Trophoblast cell (in vitro differentiated cells and primary cell): ENCODE data around the gene PERM1.
A peak's percentile ranks its signal among the peaks of the same experiment; 100 is the strongest.
"Not testable (repeated sequence)": the region's sequence is repeated elsewhere in the genome, so short reads cannot be mapped to it uniquely, and the experiment has no call there.

Source experiments
- DNase-seq, 2 donors: peaks; one replicate each; pipeline ENCODE4 v3.0.0-alpha.2; 2016
- H2AFZ ChIP-seq: 2 replicates; pipeline ENCODE4 v1.6.1; 2013; ENCODE audit warnings: low read length, moderate library complexity, mild to moderate bottlenecking; ENCODE audit not compliant: insufficient read depth, poor library complexity
- H2AK5ac ChIP-seq: 2 replicates; pipeline ENCODE4 v1.6.1; 2013; ENCODE audit warnings: mild to moderate bottlenecking, low read length
- H2BK120ac ChIP-seq: 2 replicates; pipeline ENCODE4 v1.6.1; 2013; ENCODE audit warnings: low read length, mild to moderate bottlenecking, moderate library complexity; ENCODE audit not compliant: insufficient read depth, poor library complexity
- H2BK12ac ChIP-seq: 2 replicates; pipeline ENCODE4 v1.6.1; 2013; ENCODE audit warnings: mild to moderate bottlenecking, low read length, moderate library complexity
- H2BK5ac ChIP-seq: 2 replicates; pipeline ENCODE4 v1.6.1; 2013; ENCODE audit warnings: low read length, low read depth, moderate library complexity, mild to moderate bottlenecking; ENCODE audit not compliant: poor library complexity
- H3K14ac ChIP-seq: 2 replicates; pipeline ENCODE4 v1.6.1; 2013; ENCODE audit warnings: mild to moderate bottlenecking, low read length
- H3K18ac ChIP-seq: 2 replicates; pipeline ENCODE4 v1.6.1; 2013; ENCODE audit warnings: mild to moderate bottlenecking, low read length
- H3K23ac ChIP-seq: 2 replicates; pipeline ENCODE4 v1.6.1; 2013; ENCODE audit warnings: low read length
- H3K27ac ChIP-seq: 2 replicates; pipeline ENCODE4 v1.5.1; 2013; ENCODE audit warnings: low read depth, mild to moderate bottlenecking, inconsistent platforms, low read length, moderate library complexity
- H3K27me3 ChIP-seq: 2 replicates; pipeline ENCODE4 v1.6.1; 2013; ENCODE audit warnings: inconsistent platforms, mild to moderate bottlenecking, low read length, moderate library complexity; ENCODE audit not compliant: insufficient read depth
- H3K36me3 ChIP-seq, 2 experiments: 1 replicate in 1 of 2; 2 replicates in 1 of 2; pipeline ENCODE4 v1.6.1; 2013; ENCODE audit warnings: low read length in 2 of 2, mild to moderate bottlenecking in 2 of 2, moderate library complexity in 1 of 2; ENCODE audit not compliant: insufficient read depth in 2 of 2, control insufficient read depth in 1 of 2
- H3K4ac ChIP-seq: 2 replicates; pipeline ENCODE4 v1.6.1; 2013; ENCODE audit warnings: low read depth, mild to moderate bottlenecking, low read length, moderate library complexity
- H3K4me1 ChIP-seq, 2 experiments: 1 replicate in 1 of 2; 2 replicates in 1 of 2; pipeline ENCODE4 v1.6.1; 2013; ENCODE audit warnings: low read length in 2 of 2, mild to moderate bottlenecking in 2 of 2, moderate library complexity in 1 of 2; ENCODE audit not compliant: insufficient read depth in 2 of 2, control insufficient read depth in 1 of 2
- H3K4me2 ChIP-seq: 2 replicates; pipeline ENCODE4 v1.6.1; 2013; ENCODE audit warnings: inconsistent platforms, mild to moderate bottlenecking, low read length, moderate library complexity
- H3K4me3 ChIP-seq: 2 replicates; pipeline ENCODE4 v1.5.1; 2013; ENCODE audit warnings: mild to moderate bottlenecking, low read depth, low read length, inconsistent platforms
- H3K79me1 ChIP-seq: one replicate; pipeline ENCODE4 v1.6.1; 2013; ENCODE audit warnings: low read length
- H3K79me2 ChIP-seq: 2 replicates; pipeline ENCODE4 v1.6.1; 2013; ENCODE audit warnings: low read length, mild to moderate bottlenecking; ENCODE audit not compliant: control insufficient read depth, insufficient read depth, poor library complexity
- H3K9ac ChIP-seq: 2 replicates; pipeline ENCODE4 v1.6.1; 2013; ENCODE audit warnings: mild to moderate bottlenecking, low read length
- H3K9me3 ChIP-seq: 2 replicates; pipeline ENCODE4 v1.6.1; 2013; ENCODE audit warnings: low read depth, mild to moderate bottlenecking, control low read depth, inconsistent platforms, low read length; ENCODE audit not compliant: insufficient read depth
- H4K12ac ChIP-seq: 2 replicates; pipeline ENCODE4 v1.6.1; 2013; ENCODE audit warnings: low read depth, mild to moderate bottlenecking, low read length, moderate library complexity
- H4K8ac ChIP-seq: 2 replicates; pipeline ENCODE4 v1.6.1; 2013; ENCODE audit warnings: low read depth, mild to moderate bottlenecking, low read length, moderate library complexity
- H4K91ac ChIP-seq: one replicate; pipeline ENCODE4 v1.6.1; 2013; ENCODE audit warnings: low read depth, mild to moderate bottlenecking, low read length, moderate library complexity
- WGBS: extraction: QIAGEN DNeasy Blood & Tissue Kit; methylation state at CpG from one replicate; pipeline ENCODE4 v1.1.7; 2013; ENCODE audit warnings: missing lambda C conversion rate; ENCODE audit not compliant: insufficient read length, insufficient coverage; ENCODE audit errors: extremely low coverage; 5-methylcytosine and 5-hydroxymethylcytosine counted together

The PERM1 gene

GRCh38 chr1:991275-991674 lies 9.4 kb upstream of the PERM1 start:
- H3K79me1 ChIP-seq, H3K14ac ChIP-seq, H3K79me2 ChIP-seq, H3K27me3 ChIP-seq, H2AFZ ChIP-seq, H2BK12ac ChIP-seq, H3K4ac ChIP-seq, H3K4me3 ChIP-seq, DNase-seq, H2BK5ac ChIP-seq, H4K8ac ChIP-seq, H3K23ac ChIP-seq, H3K4me1 ChIP-seq, H4K91ac ChIP-seq, H3K18ac ChIP-seq, H3K4me2 ChIP-seq, H3K36me3 ChIP-seq, H3K27ac ChIP-seq, H4K12ac ChIP-seq, H2AK5ac ChIP-seq, H2BK120ac ChIP-seq: not testable (repeated sequence)
- no CpG with 5 or more reads among the region's 6 CpGs for WGBS
- Histone ChIP-seq H3K9me3 (peaks cover 11% of the 10 kb centered on the region), H3K9ac (peak overlapping the region; percentile 18)

- not testable (repeated sequence) for DNase-seq
- no CpG with 5 or more reads among the region's 5 CpGs for WGBS
These were observed 6.2 kb upstream of the PERM1 start for GRCh38 chr1:988061-988460.

DNA sequence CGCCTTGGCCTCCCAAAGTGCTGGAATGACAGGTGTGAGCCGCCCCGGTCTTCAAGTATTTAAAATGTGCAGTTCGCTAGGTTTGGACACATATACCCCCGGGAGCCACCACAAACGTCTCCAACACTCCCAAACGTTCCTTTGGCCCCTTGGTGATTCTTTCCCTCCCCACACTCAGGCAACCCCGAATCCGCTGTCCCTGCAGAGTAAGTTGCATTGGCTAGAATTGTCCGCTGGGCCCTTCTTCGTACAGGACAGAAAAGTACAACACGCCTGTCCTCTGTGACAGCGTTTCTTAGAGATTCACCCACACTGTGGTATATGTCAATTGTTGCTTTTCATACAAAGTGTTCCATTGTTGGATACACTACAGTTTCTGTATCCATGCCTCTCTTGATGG lies 3.2 kb upstream of the PERM1 start:
- Histone ChIP-seq H3K27me3 (no peaks in the 10 kb centered on the region), H3K14ac (no peak overlapping the region), H2BK120ac (no peak overlapping the region), H4K91ac (no peak overlapping the region), H3K79me2 (no peaks in the 10 kb centered on the region), H2BK12ac (no peak overlapping the region), H3K4ac (no peak overlapping the region), H3K9me3 (no peaks in the 10 kb centered on the region), H3K4me3 (no peak overlapping the region), H2AFZ (no peak overlapping the region), H3K23ac (no peak overlapping the region), H4K12ac (no peak overlapping the region), H3K4me2 (no peak overlapping the region), H3K9ac (no peak overlapping the region), H3K36me3 (no peaks in the 10 kb centered on the region), H3K79me1 (no peaks in the 10 kb centered on the region), H4K8ac (no peak overlapping the region), H3K4me1 (no peaks in the 10 kb centered on the region), H2BK5ac (no peak overlapping the region), H3K18ac (no peak overlapping the region), H2AK5ac (no peak overlapping the region), H3K27ac (no peak overlapping the region)
- no peak for DNase-seq
- no CpG with 5 or more reads among the region's 13 CpGs for WGBS

More at GRCh38 chr1:988061-988460, 6.2 kb upstream of the PERM1 start:
- not testable (repeated sequence) for H4K8ac ChIP-seq, H2BK120ac ChIP-seq, H4K91ac ChIP-seq, H4K12ac ChIP-seq, H3K4ac ChIP-seq, H3K23ac ChIP-seq, H3K4me2 ChIP-seq, H3K9ac ChIP-seq, H3K79me2 ChIP-seq, H2BK5ac ChIP-seq, H2AK5ac ChIP-seq, H3K27ac ChIP-seq, H3K4me3 ChIP-seq, H3K9me3 ChIP-seq, H2BK12ac ChIP-seq, H3K36me3 ChIP-seq, H2AFZ ChIP-seq, H3K79me1 ChIP-seq, H3K4me1 ChIP-seq, H3K14ac ChIP-seq, H3K18ac ChIP-seq, H3K27me3 ChIP-seq

DNA sequence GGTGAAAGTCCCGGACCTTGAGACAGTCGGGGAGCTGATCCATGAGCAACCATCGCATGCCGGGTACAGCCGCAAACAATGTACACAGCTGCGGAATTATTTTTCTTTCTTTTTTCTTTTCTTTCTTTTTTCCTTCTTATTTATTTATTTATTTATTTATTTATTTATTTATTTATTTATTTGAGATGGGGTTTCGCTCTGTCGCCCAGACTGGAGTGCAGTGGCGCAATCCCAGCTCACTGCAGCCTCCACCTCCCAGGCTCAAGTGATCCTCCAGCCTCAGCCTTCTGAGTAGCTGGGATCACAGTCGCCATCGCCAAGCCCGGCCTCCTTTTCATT lies 2.6 kb upstream of the PERM1 start:
- no CpG with 5 or more reads among the region's 12 CpGs for WGBS
- no peak overlapping the region for H4K12ac ChIP-seq
- no peak overlapping the region for H3K4ac ChIP-seq
- no peaks in the 10 kb centered on the region for H3K36me3 ChIP-seq
- H3K23ac ChIP-seq, result no peak overlapping the region
- no peak overlapping the region for H4K91ac ChIP-seq
- no peak overlapping the region for H4K8ac ChIP-seq
- no peaks in the 10 kb centered on the region for H3K79me1 ChIP-seq
- no peaks in the 10 kb centered on the region for H3K79me2 ChIP-seq
- no peaks in the 10 kb centered on the region for H3K4me1 ChIP-seq
- H3K4me3 ChIP-seq, result no peak overlapping the region
- no peak overlapping the region for H3K18ac ChIP-seq
- H3K14ac ChIP-seq, result no peak overlapping the region
- no peaks in the 10 kb centered on the region for H3K27me3 ChIP-seq
- H2BK120ac ChIP-seq, result no peak overlapping the region
- no peak for DNase-seq
- H3K27ac ChIP-seq, result no peak overlapping the region
- no peak overlapping the region for H3K9ac ChIP-seq
- no peak overlapping the region for H2AK5ac ChIP-seq
- peak overlapping the region; percentile 74 for H2AFZ ChIP-seq
- peak overlapping the region; percentile 43 for H3K4me2 ChIP-seq
- no peaks in the 10 kb centered on the region for H3K9me3 ChIP-seq
- no peak overlapping the region for H2BK12ac ChIP-seq
- no peak overlapping the region for H2BK5ac ChIP-seq
